K562 (cell line): ENCODE data around the gene TEPSIN.

Experiments used
- ARID2 ChIP-seq: fragments of 450-650 bp; IDR thresholded peaks from 2 replicates; pipeline ENCODE4 v1.6.1; 2017; ENCODE audit warnings: antibody characterized with exemption, mild to moderate bottlenecking
- CTCF ChIP-seq, 3 experiments: IDR thresholded peaks in 2 of 3; conservative IDR thresholded peaks in 1 of 3; 2 replicates each; pipeline ENCODE4 v1.5.1; 2011 to 2012; ENCODE audit warnings: low read length in 3 of 3, mild to moderate bottlenecking in 3 of 3, control low read depth in 2 of 3, improper control_type of control experiment in 1 of 3, inconsistent platforms in 1 of 3, low read depth in 1 of 3, mixed read lengths in 1 of 3, moderate library complexity in 1 of 3; ENCODE audit not compliant: insufficient read depth in 2 of 3
- DACH1 ChIP-seq: fragments of 450-650 bp; IDR thresholded peaks from 2 replicates; pipeline ENCODE4 v1.6.1; 2018; ENCODE audit not compliant: partially characterized antibody
- ESRRA ChIP-seq: fragments of 450-650 bp; IDR thresholded peaks from 2 replicates; pipeline ENCODE4 v1.6.1; 2014; ENCODE audit warnings: low read depth, mild to moderate bottlenecking, moderate library complexity, borderline replicate concordance
- JUN ChIP-seq, 2 experiments: sonication (generic) in 1 of 2; formaldehyde crosslinking in 1 of 2; IDR thresholded peaks; 2 replicates each; pipeline versions ENCODE4 v1.6.1 to v1.8.0; 2012 to 2022; ENCODE audit warnings: borderline replicate concordance in 2 of 2, mild to moderate bottlenecking in 2 of 2, improper control_type of control experiment in 1 of 2, low read depth in 1 of 2, low read length in 1 of 2, missing genetic modification reagents in 1 of 2
- MYC ChIP-seq, 2 experiments: fragments of 250-450 bp in 1 of 2; sonication (Bioruptor Pico) in 1 of 2; IDR thresholded peaks; 2 replicates each; pipeline versions ENCODE4 v1.5.1 to v1.6.1; 2012 to 2021; ENCODE audit warnings: low read depth in 2 of 2, borderline replicate concordance in 1 of 2, improper control_type of control experiment in 1 of 2, low read length in 1 of 2, mild to moderate bottlenecking in 1 of 2, moderate library complexity in 1 of 2
- NR3C1 ChIP-seq: sonication (generic); formaldehyde crosslinking; IDR thresholded peaks from 2 replicates; pipeline ENCODE4 v1.8.1; 2022; ENCODE audit warnings: missing genetic modification reagents
- RFX1 ChIP-seq: fragments of 450-650 bp; IDR thresholded peaks from 2 replicates; pipeline ENCODE4 v1.6.1; 2016; ENCODE audit warnings: mild to moderate bottlenecking, moderate library complexity
- YY1 ChIP-seq, 3 experiments: IDR thresholded peaks; 2 replicates each; pipeline ENCODE4 v1.6.1; 2011; ENCODE audit warnings: low read length in 2 of 3, mild to moderate bottlenecking in 2 of 3, moderate library complexity in 2 of 3, borderline replicate concordance in 1 of 3, control low read depth in 1 of 3, low read depth in 1 of 3; ENCODE audit not compliant: insufficient read depth in 3 of 3, insufficient replicate concordance in 2 of 3, control insufficient read depth in 1 of 3, insufficient read length in 1 of 3; ENCODE audit errors: extremely low read depth in 1 of 3
- ZNF445 ChIP-seq: fragments of 250-450 bp; sonication (Bioruptor Pico); IDR thresholded peaks from 2 replicates; pipeline ENCODE4 v1.4.0; 2020; ENCODE audit warnings: low read depth, mild to moderate bottlenecking, moderate library complexity
- ZNF561 ChIP-seq: fragments of 450-650 bp; formaldehyde crosslinking; conservative IDR thresholded peaks from 2 replicates; pipeline ENCODE4 v1.4.0; 2020; ENCODE audit warnings: mild to moderate bottlenecking, moderate library complexity
- TF ChIP-seq, protein P1 (sequence below): sonication (generic); formaldehyde crosslinking; IDR thresholded peaks from 2 replicates; pipeline ENCODE4 v1.8.1; 2023; ENCODE audit warnings: mild to moderate bottlenecking, missing genetic modification reagents
- TF ChIP-seq, protein P2 (sequence below): sonication (generic); formaldehyde crosslinking; IDR thresholded peaks from 2 replicates; pipeline ENCODE4 v1.8.1; 2022; ENCODE audit warnings: missing genetic modification reagents

DNA sequence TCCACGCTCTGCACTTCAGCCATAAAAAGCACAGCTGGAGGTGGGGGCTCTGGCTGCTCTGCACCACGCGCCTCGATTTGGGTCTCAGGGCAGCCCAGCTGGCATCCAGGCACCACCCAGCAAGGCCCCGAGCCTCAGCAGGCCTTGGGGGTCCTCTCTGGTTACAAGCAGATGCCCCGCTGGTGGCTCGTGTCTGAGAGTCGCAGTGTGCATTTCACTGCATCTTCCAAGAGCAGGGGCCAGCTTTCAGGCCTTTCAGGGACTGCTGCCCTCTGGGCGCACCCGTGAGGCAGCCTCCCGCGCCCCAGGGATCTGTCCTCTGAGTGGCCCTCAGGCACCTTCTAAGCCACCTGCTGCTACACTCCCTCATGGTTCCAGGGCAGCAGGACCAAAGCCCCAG, 25.8 kb upstream of the TEPSIN start:
- TF ChIP-seq RFX1: no peak
- TF ChIP-seq YY1 (IDR thresholded peaks at IDR 0.05; ENCODE audit: borderline replicate concordance in 1 of 3, control insufficient read depth in 1 of 3, extremely low read depth in 1 of 3, insufficient read depth in 3 of 3, insufficient read length in 1 of 3, insufficient replicate concordance in 2 of 3, low read depth in 1 of 3, low read length in 2 of 3): no peak
- TF ChIP-seq MYC (IDR thresholded peaks at IDR 0.05; ENCODE audit: low read depth, low read length): no peak
- no peak for TF ChIP-seq MYC (CRISPR knock-in tag; IDR thresholded peaks at IDR 0.05; ENCODE audit: borderline replicate concordance, low read depth)
- TF ChIP-seq JUN (IDR thresholded peaks at IDR 0.05; ENCODE audit: borderline replicate concordance, low read depth, low read length): no peak
- no peak for TF ChIP-seq JUN (CRISPR knock-in tag; IDR thresholded peaks at IDR 0.05; ENCODE audit: borderline replicate concordance)
- TF ChIP-seq CTCF (IDR thresholded peaks at IDR 0.05 in 2 of 3, conservative IDR thresholded peaks at IDR 0.05 in 1 of 3; ENCODE audit: insufficient read depth in 2 of 3, low read depth in 1 of 3, low read length in 3 of 3): no peak
- no peak for TF ChIP-seq NR3C1 (CRISPR knock-in tag)
- TF ChIP-seq, protein P1, sequence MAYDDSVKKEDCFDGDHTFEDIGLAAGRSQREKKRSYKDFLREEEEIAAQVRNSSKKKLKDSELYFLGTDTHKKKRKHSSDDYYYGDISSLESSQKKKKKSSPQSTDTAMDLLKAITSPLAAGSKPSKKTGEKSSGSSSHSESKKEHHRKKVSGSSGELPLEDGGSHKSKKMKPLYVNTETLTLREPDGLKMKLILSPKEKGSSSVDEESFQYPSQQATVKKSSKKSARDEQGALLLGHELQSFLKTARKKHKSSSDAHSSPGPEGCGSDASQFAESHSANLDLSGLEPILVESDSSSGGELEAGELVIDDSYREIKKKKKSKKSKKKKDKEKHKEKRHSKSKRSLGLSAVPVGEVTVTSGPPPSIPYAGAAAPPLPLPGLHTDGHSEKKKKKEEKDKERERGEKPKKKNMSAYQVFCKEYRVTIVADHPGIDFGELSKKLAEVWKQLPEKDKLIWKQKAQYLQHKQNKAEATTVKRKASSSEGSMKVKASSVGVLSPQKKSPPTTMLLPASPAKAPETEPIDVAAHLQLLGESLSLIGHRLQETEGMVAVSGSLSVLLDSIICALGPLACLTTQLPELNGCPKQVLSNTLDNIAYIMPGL: no peak
- TF ChIP-seq, protein P2, sequence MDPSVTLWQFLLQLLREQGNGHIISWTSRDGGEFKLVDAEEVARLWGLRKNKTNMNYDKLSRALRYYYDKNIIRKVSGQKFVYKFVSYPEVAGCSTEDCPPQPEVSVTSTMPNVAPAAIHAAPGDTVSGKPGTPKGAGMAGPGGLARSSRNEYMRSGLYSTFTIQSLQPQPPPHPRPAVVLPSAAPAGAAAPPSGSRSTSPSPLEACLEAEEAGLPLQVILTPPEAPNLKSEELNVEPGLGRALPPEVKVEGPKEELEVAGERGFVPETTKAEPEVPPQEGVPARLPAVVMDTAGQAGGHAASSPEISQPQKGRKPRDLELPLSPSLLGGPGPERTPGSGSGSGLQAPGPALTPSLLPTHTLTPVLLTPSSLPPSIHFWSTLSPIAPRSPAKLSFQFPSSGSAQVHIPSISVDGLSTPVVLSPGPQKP: no peak
- no peak for TF ChIP-seq ZNF445
- TF ChIP-seq ESRRA: no peak
- TF ChIP-seq ARID2: no peak
- no peak for TF ChIP-seq DACH1
- no peak for TF ChIP-seq ZNF561
